OCI-LY1 (cell line): ENCODE measurements around the gene ADAMTS6.

ENCODE experiments used
- H2AFZ ChIP-seq: fragments of 200-600 bp; sonication (generic), shearing (Covaris generic); 2 replicates; pipeline ENCODE4 v1.6.0; 2014; ENCODE audit warnings: antibody characterized with exemption, mild to moderate bottlenecking, low read length
- H3F3A ChIP-seq: fragments of 200-600 bp; sonication (generic), shearing (Covaris generic); 2 replicates; pipeline ENCODE4 v1.6.0; 2014; ENCODE audit warnings: mild to moderate bottlenecking, antibody characterized with exemption, low read length, moderate library complexity; ENCODE audit not compliant: insufficient read depth
- H3K27ac ChIP-seq: fragments of 200-600 bp; sonication (generic); 2 replicates; pipeline ENCODE4 v1.5.1; 2014; ENCODE audit warnings: low read length, mixed run types, mild to moderate bottlenecking, low read depth; ENCODE audit not compliant: poor library complexity, severe bottlenecking
- H3K27me3 ChIP-seq: fragments of 200-600 bp; sonication (generic); 2 replicates; pipeline ENCODE4 v1.6.0; 2014; ENCODE audit warnings: antibody characterized with exemption, mild to moderate bottlenecking, low read length, moderate library complexity; ENCODE audit not compliant: insufficient read depth
- H3K36me3 ChIP-seq: fragments of 200-600 bp; sonication (generic); 2 replicates; pipeline ENCODE4 v1.6.1; 2014; ENCODE audit warnings: mild to moderate bottlenecking, antibody characterized with exemption, low read length, moderate library complexity, mixed read lengths; ENCODE audit not compliant: insufficient read depth
- H3K4me1 ChIP-seq: fragments of 200-600 bp; sonication (generic); 2 replicates; pipeline ENCODE4 v1.5.1; 2014; ENCODE audit warnings: mild to moderate bottlenecking, low read length, moderate library complexity; ENCODE audit not compliant: insufficient read depth, severe bottlenecking
- H3K4me2 ChIP-seq: fragments of 200-600 bp; sonication (generic), shearing (Covaris generic); 2 replicates; pipeline ENCODE4 v1.6.1; 2014; ENCODE audit warnings: low read length
- H3K4me3 ChIP-seq: fragments of 200-600 bp; sonication (generic); 2 replicates; pipeline ENCODE4 v1.5.1; 2014; ENCODE audit warnings: low read length, low read depth, mild to moderate bottlenecking, mixed read lengths; ENCODE audit not compliant: poor library complexity, severe bottlenecking
- H3K79me2 ChIP-seq: fragments of 200-600 bp; shearing (Covaris generic); 2 replicates; pipeline ENCODE4 v1.6.1; 2016; ENCODE audit warnings: mixed run types, low read length, mixed read lengths; ENCODE audit not compliant: insufficient read depth
- H3K9ac ChIP-seq: fragments of 200-600 bp; sonication (generic), shearing (Covaris generic); 2 replicates; pipeline ENCODE4 v1.6.1; 2014; ENCODE audit warnings: mild to moderate bottlenecking, low read length, mixed read lengths
- H3K9me2 ChIP-seq: fragments of 200-600 bp; sonication (generic), shearing (Covaris generic); 2 replicates; pipeline ENCODE4 v1.6.1; 2014; ENCODE audit warnings: low read depth, mild to moderate bottlenecking, low read length, mixed read lengths
- H3K9me3 ChIP-seq: fragments of 200-600 bp; shearing (Covaris generic); 2 replicates; pipeline ENCODE4 v1.6.1; 2014; ENCODE audit warnings: low read length, mixed read lengths
- H4K20me1 ChIP-seq: fragments of 200-600 bp; sonication (generic), shearing (Covaris generic); 2 replicates; pipeline ENCODE4 v1.6.0; 2016; ENCODE audit warnings: mild to moderate bottlenecking, low read length; ENCODE audit not compliant: insufficient read depth
- CTCF ChIP-seq: fragments of 200-600 bp; sonication (generic), shearing (Covaris generic); IDR thresholded peaks from 2 replicates; pipeline ENCODE4 v1.5.1; 2017; ENCODE audit warnings: mild to moderate bottlenecking, antibody characterized with exemption, low read length, moderate library complexity, mixed read lengths
- EZH2 ChIP-seq: fragments of 200-600 bp; sonication (generic), shearing (Covaris generic); IDR thresholded peaks from 2 replicates; pipeline ENCODE4 v1.8.0; 2017; ENCODE audit warnings: borderline replicate concordance, mixed run types, mild to moderate bottlenecking, antibody characterized with exemption, low read length, moderate library complexity, mixed read lengths

ADAMTS6 gene

GRCh38 chr5:65102976-65103711, 378.6 kb downstream of the ADAMTS6 start:
- Histone ChIP-seq H3K9ac (peak overlapping the region; percentile 70), H3K4me3 (peak overlapping the region; percentile 70), H3K27ac (peak overlapping the region; percentile 39), H2AFZ (peak overlapping the region; percentile 95), H3K9me2 (no peaks in the 10 kb centered on the region), H3K4me1 (peaks cover 26% of the 10 kb centered on the region), H3K27me3 (no peaks in the 10 kb centered on the region), H3K36me3 (no peaks in the 10 kb centered on the region), H3K79me2 (no peaks in the 10 kb centered on the region), H4K20me1 (no peaks in the 10 kb centered on the region), H3K4me2 (peak overlapping the region; percentile 70), H3K9me3 (no peaks in the 10 kb centered on the region), H3F3A (peaks cover 5% of the 10 kb centered on the region; the same call in 1 of the 2 replicates)
- peak; percentile 50 for TF ChIP-seq CTCF
- TF ChIP-seq EZH2, result no peak

- Histone ChIP-seq H3K9me2 (no peaks in the 10 kb centered on the region), H3K36me3 (no peaks in the 10 kb centered on the region), H3K4me3 (peak overlapping the region; percentile 70), H3K9me3 (no peaks in the 10 kb centered on the region), H3K4me2 (peak overlapping the region; percentile 70), H3K27me3 (no peaks in the 10 kb centered on the region), H3K27ac (peak overlapping the region; percentile 1), H3K9ac (peak overlapping the region; percentile 70), H2AFZ (no peak overlapping the region), H3K4me1 (peaks cover 26% of the 10 kb centered on the region), H3F3A (peaks cover 5% of the 10 kb centered on the region; the same call in 1 of the 2 replicates), H4K20me1 (no peaks in the 10 kb centered on the region), H3K79me2 (no peaks in the 10 kb centered on the region)
- TF ChIP-seq CTCF, result no peak
These were observed 379.2 kb downstream of the ADAMTS6 start for GRCh38 chr5:65102371-65102975.

GRCh38 chr5:65101632-65102100, 380.1 kb downstream of the ADAMTS6 start:
- peaks cover 5% of the 10 kb centered on the region; the same call in 1 of the 2 replicates for H3F3A ChIP-seq
- no peaks in the 10 kb centered on the region for H3K9me2 ChIP-seq
- peaks cover 26% of the 10 kb centered on the region for H3K4me1 ChIP-seq
- no peak overlapping the region for H3K4me2 ChIP-seq
- no peaks in the 10 kb centered on the region for H3K27me3 ChIP-seq
- H3K27ac ChIP-seq, result no peak overlapping the region
- no peaks in the 10 kb centered on the region for H3K79me2 ChIP-seq
- H2AFZ ChIP-seq, result no peak overlapping the region
- H3K36me3 ChIP-seq, result no peaks in the 10 kb centered on the region
- no peak for TF ChIP-seq EZH2
- TF ChIP-seq CTCF, result no peak
- H3K9ac ChIP-seq, result no peak overlapping the region
- H3K9me3 ChIP-seq, result no peaks in the 10 kb centered on the region
- H3K4me3 ChIP-seq, result no peak overlapping the region
- no peaks in the 10 kb centered on the region for H4K20me1 ChIP-seq
